Hepatic stellate cell (primary cell): ENCODE data around the gene HORMAD2.

Experiments
- DNase-seq: peaks from one replicate; pipeline ENCODE4 v3.0.0; 2011; ENCODE audit warnings: low spot score

HORMAD2 gene

DNA sequence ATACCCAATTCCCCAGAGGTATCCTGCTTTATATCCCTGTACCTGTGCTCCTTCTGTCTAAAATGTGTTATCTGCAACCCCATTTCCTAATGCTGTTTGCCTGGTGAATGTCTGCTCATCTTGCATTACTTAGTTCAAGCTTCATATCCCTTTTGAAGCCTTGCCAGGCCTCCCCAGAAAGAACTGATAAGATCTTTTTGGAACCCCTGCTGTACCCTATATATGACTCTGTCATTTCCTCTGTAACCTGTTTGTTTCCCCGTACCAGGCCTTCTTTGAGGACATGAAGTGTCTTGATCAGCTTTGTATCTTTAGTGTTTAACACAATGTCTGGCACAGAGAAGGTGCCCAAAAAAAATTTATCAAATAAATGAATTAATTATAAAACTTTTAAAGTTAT, 88.7 kb downstream of the HORMAD2 start:
- DNase-seq, result no peak

DNA sequence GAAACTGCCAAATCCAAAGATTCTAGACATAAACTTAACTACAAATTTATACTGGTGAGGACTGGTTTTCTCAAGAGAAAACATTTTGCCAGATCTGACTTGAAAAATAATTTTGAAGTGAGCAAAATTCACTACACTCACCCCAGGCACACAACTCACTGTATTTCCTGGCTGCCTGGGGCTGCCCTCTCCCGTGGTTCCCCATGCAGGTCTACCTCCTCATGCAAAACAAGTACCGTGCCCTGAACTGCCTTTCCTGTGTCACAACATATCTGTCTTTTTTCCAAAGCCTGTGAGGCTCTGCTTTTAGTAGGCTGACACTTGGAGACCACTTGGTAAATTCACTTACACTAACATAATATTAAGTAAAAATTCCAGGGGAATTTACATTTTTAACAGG, 89.9 kb downstream of the HORMAD2 start:
- DNase-seq, result no peak

DNA sequence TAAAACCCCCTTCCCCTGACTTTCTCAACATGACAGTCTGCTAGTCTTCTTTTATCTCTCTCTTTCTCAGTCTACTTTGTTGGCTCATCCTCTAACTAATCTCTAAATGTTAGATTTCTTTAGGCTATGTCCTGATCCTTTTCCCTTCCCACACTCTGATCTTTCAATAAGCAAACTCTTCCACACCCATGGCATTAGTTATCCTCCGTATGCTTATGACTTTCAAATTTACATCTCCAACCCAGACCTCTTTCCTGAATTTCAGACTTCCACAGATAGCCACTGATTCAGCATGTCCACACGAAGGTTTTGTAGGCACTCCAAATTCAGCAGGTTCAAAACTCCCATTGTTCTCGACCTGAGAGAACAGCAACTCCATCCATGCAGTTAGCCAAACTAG, 90.7 kb downstream of the HORMAD2 start:
- no peak for DNase-seq

DNA sequence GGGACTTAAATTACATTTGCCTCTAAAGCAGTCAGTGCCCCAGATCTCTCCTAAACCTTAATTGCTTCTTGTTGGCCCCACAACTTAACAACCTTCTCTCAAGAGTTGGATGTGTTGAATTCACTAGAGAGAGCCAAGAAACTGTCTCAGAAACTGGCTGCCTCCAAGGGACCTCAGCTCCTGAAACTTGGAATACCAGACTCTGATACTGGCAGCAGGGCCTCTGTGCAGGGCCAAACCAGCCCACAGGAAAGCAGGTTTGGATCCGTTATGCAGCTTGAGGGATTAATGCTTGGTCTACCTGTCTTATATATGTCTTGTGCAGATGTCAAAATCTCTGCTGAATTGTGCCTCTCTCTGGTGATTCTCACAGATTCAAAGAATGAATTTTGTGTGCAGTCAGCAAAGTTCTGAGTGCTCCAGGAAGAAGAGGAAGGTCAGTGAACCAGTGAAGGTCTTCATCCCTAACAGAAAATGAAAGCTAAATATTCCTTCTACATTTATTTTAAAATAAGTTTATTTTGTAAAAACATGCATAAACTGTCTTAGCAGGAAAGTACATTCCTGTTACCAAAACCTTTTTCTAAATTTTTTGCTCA, 95.5 kb downstream of the HORMAD2 start:
- no peak for DNase-seq

- no peak for DNase-seq
Measured at GRCh38 chr22:30176431-30176830, 96.2 kb downstream of the HORMAD2 start.

DNA sequence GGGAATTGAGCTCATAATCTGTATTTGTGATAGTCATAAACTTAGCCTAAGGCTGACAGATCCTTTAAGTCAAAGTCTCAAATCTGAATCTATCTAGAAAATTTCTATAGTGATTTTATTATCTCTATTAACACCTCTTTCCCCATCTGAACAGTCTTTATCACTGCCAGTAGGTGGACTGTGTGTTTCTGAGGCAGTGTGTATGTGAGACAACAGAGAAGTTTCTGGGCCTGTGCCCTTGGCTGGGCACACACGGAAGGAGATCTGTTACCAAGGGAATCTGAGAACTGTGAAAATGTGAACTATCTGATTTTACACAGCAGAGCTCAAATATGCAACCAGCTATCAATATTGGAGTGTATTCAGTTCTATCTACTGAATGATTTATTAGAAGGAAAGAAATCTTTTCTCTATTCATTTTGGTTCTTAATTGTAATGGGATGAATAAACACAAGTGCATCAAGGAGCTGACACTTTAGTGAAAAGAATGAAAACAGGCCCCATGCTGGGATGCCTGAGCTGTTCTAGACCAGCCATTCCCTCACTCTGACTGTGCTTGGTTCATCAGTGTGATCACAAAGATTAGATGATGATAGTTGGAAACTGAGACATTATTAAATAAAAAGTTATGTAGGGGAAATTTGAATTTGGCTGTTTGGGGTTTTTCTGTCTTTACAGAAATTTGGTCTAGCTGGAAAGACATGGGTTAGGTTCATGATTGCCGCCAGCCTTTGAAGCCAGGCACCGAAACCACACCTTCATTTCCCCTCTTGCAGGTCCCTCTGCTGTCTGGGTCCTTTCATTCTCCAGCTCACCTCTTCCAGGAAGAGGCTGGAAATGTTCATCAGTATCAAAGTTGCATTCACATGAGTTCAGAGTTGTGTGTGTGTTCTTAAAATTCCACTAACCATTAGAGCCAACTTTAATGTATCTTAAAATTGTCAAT, 98.2 kb downstream of the HORMAD2 start:
- DNase-seq, result no peak

DNA sequence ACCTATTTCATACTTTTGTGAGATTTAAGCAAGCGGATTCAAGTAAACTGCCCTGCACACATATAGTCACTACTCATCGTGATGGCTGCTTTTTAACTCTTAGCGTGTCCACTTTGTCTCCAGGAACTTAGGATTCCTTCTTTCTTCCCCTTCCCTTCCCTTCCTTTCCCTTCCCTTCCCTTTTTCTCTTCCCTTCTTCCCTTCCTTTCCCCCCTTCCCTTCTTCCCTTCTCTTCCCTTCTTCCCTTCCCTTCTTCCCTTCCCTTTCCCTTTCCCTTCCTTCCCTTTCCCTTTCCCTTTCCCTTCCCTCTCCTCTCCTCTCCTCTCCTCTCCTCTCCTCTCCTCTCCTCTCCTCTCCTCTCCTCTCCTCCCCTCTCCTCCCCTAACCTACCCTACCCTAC, 100.4 kb downstream of the HORMAD2 start:
- DNase-seq, result no peak

DNA sequence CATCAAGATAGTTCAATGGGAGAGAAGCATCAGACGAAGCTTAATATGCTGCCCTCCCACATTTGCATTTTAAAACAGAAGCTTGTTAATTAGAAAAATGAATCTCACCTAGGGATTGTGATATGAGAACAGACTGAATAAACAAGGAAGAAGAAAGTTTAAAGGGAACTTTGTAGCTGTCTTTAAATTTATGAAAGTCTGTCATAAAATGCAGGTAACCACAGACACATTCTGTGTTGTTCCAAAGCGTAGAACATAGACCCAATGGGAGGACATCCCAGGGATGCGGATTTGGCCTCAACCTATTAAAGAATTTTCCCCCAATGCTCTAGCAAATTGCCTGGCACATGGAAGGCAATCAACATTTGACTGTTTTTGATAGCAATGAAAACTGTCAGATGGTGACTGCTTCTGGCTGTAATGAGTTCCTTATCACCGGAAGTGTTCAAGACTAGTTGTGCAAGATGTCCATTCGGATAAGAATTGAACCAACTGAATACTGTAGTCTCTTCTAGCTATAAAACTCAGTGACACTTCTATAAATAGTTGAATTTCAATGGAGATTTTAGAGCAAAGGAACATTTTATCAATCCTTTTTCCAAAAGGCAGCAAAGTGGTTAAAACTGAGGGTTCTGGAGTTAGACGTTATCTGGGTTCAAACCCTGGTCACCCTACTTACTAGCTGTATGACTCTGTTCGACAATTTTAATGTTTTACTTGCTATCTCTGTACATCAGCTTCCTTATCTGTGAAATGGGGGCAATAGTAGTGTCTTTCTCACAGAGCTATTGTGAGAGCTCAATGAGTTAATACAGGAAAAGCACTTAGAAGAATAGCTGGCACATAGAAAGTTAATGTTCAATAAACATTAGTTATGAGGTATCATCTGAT, 101.4 kb downstream of the HORMAD2 start:
- DNase-seq, result no peak

DNA sequence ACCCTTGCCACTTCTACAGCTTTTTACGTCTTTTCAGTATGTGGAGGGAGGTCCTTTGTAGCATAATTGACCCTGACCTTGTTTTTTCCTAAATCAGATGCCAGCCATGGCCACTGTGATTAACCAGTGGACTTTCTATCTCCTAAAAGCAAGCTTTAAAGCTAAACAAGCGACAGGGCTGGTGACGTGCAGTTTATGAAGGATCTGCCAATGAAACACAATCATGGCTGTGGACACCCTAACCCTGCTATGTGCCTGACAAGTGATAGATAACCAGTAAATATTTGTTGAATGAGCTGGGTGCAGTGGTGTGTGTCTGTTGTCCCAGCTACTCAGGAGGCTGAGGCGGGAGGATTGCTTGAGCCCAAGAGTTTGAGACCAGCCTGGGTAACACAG, 102.1 kb downstream of the HORMAD2 start:
- DNase-seq, result no peak

DNA sequence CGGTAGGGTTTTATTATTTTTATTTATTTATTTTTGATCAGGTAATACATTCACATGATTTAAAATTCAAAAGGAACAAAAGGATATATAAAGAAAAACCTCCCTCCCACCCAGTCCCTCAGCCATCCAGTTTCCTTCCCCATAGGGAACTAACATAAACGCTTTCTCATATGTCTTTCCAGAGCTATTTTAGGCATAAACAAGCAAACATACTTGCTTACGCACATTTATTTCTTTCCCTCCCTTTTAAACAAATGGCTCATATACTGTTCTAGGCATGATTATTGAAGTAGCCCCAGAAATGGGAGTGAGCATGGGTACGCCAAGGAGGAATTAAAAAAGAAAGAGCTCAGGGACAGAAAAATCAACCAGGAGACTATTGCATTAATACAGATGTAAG, 102.6 kb downstream of the HORMAD2 start:
- no peak for DNase-seq

GRCh38 chr22:30183271-30183670, 103.0 kb downstream of the HORMAD2 start:
- DNase-seq, result no peak

DNA sequence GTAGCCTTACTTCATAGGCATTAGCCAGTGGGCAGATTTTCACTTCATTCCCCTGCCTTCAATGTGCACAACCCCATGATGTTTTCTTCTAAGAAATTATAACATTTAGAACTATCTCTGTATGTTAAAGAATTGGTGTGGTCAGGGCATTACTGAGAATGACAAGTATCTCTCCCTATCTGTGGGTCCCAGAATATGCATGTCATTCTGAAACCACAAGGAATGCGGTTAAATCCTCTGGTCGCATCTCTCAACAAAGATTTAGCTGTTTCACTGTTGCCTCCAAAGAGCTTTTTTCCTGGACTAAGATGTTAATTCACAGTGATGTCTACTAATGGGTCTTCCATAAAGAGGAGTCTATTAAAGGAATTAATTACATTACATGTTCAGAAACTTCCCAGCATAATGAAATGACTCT, 103.6 kb downstream of the HORMAD2 start:
- DNase-seq, result no peak

GRCh38 chr22:30185129-30185528, 104.9 kb downstream of the HORMAD2 start:
- no peak for DNase-seq

GRCh38 chr22:30185549-30185948, 105.3 kb downstream of the HORMAD2 start:
- DNase-seq, result no peak

DNA sequence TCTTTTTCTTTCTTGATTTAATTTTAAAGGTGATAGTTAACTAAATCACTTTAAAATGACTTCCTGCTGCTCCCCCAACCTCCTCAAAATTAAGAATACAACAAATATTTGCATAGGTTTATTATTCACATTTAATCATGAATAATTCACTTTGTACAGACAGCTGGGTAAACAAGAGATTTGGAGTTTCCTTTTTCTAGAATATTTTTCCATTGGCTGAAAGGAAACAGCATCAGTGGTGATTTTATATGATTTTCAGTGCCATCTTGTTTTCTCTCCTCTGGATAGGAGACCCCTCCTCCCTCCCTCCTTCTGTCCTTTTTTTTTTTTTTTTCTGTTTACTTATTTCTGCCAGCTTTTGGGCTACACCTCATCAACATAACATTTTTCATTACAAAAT, 105.8 kb downstream of the HORMAD2 start:
- no peak for DNase-seq

DNA sequence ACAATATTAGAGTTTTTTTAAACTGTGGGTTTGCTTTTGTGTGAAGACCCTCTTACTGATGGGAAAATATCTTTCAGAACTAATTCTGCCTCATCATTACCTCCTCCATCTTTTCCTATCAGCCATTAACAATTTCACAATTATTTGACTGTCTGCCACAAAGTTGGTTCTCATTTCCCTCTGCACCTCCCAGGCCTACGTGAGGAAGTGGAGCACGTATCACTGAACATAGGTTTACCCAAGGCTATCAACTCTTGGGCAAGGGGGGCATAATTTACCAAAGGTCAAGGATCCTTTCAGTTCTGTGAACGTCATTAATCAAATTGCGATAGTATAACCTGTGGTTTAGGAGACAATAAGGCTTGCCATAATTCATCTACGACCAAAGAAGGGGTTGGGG, 106.2 kb downstream of the HORMAD2 start:
- no peak for DNase-seq

GRCh38 chr22:30187094-30187493, 106.8 kb downstream of the HORMAD2 start:
- DNase-seq, result no peak

GRCh38 chr22:30187529-30188407, 107.5 kb downstream of the HORMAD2 start:
- DNase-seq, result no peak

DNA sequence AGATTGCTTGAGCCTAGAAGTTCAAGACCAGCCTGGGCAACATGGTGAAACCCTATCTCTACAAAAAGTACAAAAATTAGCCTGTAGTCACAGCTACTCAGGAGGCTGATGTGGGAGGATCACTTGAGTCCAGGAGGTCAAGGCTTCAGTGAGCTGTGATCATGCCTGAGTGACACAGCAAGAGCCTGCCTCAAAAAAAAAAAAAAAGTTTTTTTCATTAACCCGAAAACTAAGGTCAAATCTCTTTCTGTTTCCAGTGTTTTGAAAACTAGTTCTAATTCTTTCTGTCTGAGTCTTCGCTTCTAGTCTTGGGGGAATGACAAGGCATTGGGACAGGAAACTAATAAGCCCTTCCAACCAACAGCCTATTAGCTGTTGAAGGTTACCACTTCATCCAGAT, 108.6 kb downstream of the HORMAD2 start:
- DNase-seq, result no peak

GRCh38 chr22:30190574-30190973, 110.3 kb downstream of the HORMAD2 start:
- DNase-seq, result no peak

- DNase-seq, result no peak
Measured at GRCh38 chr22:30191040-30191701, 110.9 kb downstream of the HORMAD2 start.
